ENCODE measurements around the gene PBX3.

The PBX3 gene

GRCh38 chr9:125883565-125884217 lies 136.5 kb downstream of the PBX3 start:
- DNase-seq: no peak

GRCh38 chr9:125884218-125884595 lies 137.0 kb downstream of the PBX3 start:
- no peak for DNase-seq

GRCh38 chr9:125885405-125886034 lies 138.3 kb downstream of the PBX3 start:
- DNase-seq: no peak

GRCh38 chr9:125886365-125886764 lies 139.2 kb downstream of the PBX3 start:
- no peak for DNase-seq

- peak; percentile 54 for DNase-seq
These were observed 140.0 kb downstream of the PBX3 start for GRCh38 chr9:125887172-125887571.

- DNase-seq: peak; percentile 63
These were observed 141.0 kb downstream of the PBX3 start for GRCh38 chr9:125888211-125888610.

- no peak for DNase-seq
These were observed 141.9 kb downstream of the PBX3 start for GRCh38 chr9:125889112-125889475.

- DNase-seq: peak; percentile 88
These were observed 142.6 kb downstream of the PBX3 start for GRCh38 chr9:125889476-125890419.

- no peak for DNase-seq
These were observed 143.7 kb downstream of the PBX3 start for GRCh38 chr9:125890826-125891225.

- DNase-seq: no peak
These were observed 146.1 kb downstream of the PBX3 start for GRCh38 chr9:125893277-125893676.

- no peak for DNase-seq
These were observed 147.4 kb downstream of the PBX3 start for GRCh38 chr9:125894566-125894965.

- DNase-seq: no peak
These were observed 149.2 kb downstream of the PBX3 start for GRCh38 chr9:125896404-125896803.

- no peak for DNase-seq
These were observed 149.8 kb downstream of the PBX3 start for GRCh38 chr9:125896964-125897363.

GRCh38 chr9:125897481-125897880 lies 150.3 kb downstream of the PBX3 start:
- DNase-seq: no peak

GRCh38 chr9:125902214-125902613 lies 155.0 kb downstream of the PBX3 start:
- no peak for DNase-seq

GRCh38 chr9:125902831-125903512 lies 155.8 kb downstream of the PBX3 start:
- DNase-seq: no peak

- no peak for DNase-seq
These were observed 157.1 kb downstream of the PBX3 start for GRCh38 chr9:125904155-125904851.

- no peak for DNase-seq
These were observed 159.0 kb downstream of the PBX3 start for GRCh38 chr9:125906144-125906543.

- no peak for DNase-seq
These were observed 159.7 kb downstream of the PBX3 start for GRCh38 chr9:125906893-125907292.

GRCh38 chr9:125908136-125908535 lies 161.0 kb downstream of the PBX3 start:
- DNase-seq: peak; percentile 68

- DNase-seq: peak; percentile 41
These were observed 161.8 kb downstream of the PBX3 start for GRCh38 chr9:125908966-125909365.

- DNase-seq: no peak
These were observed 162.3 kb downstream of the PBX3 start for GRCh38 chr9:125909459-125909858.

- DNase-seq: peak; percentile 45
These were observed 163.1 kb downstream of the PBX3 start for GRCh38 chr9:125910286-125910685.
